HEK293T (cell line): ENCODE data around the gene GCN1.

Source experiments
- CTCF ChIA-PET: fragments of 350-600 bp; formaldehyde crosslinking; extraction: SDS; loops from one replicate; lab custom pipeline; 2021; ENCODE audit warnings: antibody characterized with exemption, inconsistent platforms; lab: Yijun Ruan, JAX
- POLR2A ChIA-PET: fragments of 350-600 bp; formaldehyde crosslinking; extraction: SDS; loops from one replicate; lab custom pipeline; 2020; ENCODE audit warnings: antibody characterized with exemption, inconsistent platforms; lab: Yijun Ruan, JAX
- DNase-seq: peaks from one replicate; pipeline ENCODE4 v3.0.0; 2012; ENCODE audit warnings: mixed read lengths; ENCODE audit errors: extremely low spot score
- ARNT ChIP-seq: fragments of 450-650 bp; IDR thresholded peaks from 2 replicates; pipeline ENCODE4 v1.6.1; 2017; ENCODE audit warnings: mild to moderate bottlenecking
- BHLHE40 ChIP-seq: fragments of 450-650 bp; IDR thresholded peaks from 2 replicates; pipeline ENCODE4 v1.6.1; 2016; ENCODE audit warnings: mild to moderate bottlenecking, moderate library complexity, borderline replicate concordance
- CTBP1 ChIP-seq: fragments of 450-650 bp; IDR thresholded peaks from 2 replicates; pipeline ENCODE4 v1.6.1; 2016; ENCODE audit warnings: borderline replicate concordance
- ELF4 ChIP-seq: fragments of 450-650 bp; IDR thresholded peaks from 2 replicates; pipeline ENCODE4 v1.6.1; 2017; ENCODE audit warnings: antibody characterized with exemption
- FOXA1 ChIP-seq: fragments of 450-650 bp; IDR thresholded peaks from 2 replicates; pipeline ENCODE4 v1.6.1; 2016; ENCODE audit warnings: mild to moderate bottlenecking
- FOXK2 ChIP-seq: fragments of 450-650 bp; IDR thresholded peaks from 2 replicates; pipeline ENCODE4 v1.6.1; 2016; ENCODE audit warnings: mild to moderate bottlenecking
- FOXM1 ChIP-seq: fragments of 450-650 bp; IDR thresholded peaks from 2 replicates; pipeline ENCODE4 v1.6.1; 2017; ENCODE audit warnings: mild to moderate bottlenecking, borderline replicate concordance
- HDGF ChIP-seq: fragments of 450-650 bp; IDR thresholded peaks from 2 replicates; pipeline ENCODE4 v1.6.1; 2017; ENCODE audit warnings: antibody characterized with exemption, borderline replicate concordance
- L3MBTL2 ChIP-seq: fragments of 450-650 bp; conservative IDR thresholded peaks from 2 replicates; pipeline ENCODE4 v1.6.1; 2016; ENCODE audit warnings: mild to moderate bottlenecking
- NFRKB ChIP-seq: fragments of 450-650 bp; IDR thresholded peaks from 2 replicates; pipeline ENCODE4 v1.6.1; 2016; ENCODE audit warnings: mild to moderate bottlenecking, moderate library complexity
- SP1 ChIP-seq: fragments of 450-650 bp; IDR thresholded peaks from 2 replicates; pipeline ENCODE4 v1.6.1; 2017
- SUZ12 ChIP-seq: fragments of 450-650 bp; IDR thresholded peaks from 2 replicates; pipeline ENCODE4 v1.6.1; 2016; ENCODE audit warnings: mild to moderate bottlenecking
- TARDBP ChIP-seq: fragments of 450-650 bp; IDR thresholded peaks from 2 replicates; pipeline ENCODE4 v1.6.1; 2016
- ZNF384 ChIP-seq: fragments of 450-650 bp; IDR thresholded peaks from 2 replicates; pipeline ENCODE4 v1.6.1; 2016
- TF ChIP-seq, protein P1 (sequence below): fragments of 450-650 bp; IDR thresholded peaks from 2 replicates; pipeline ENCODE4 v1.6.1; 2016

The GCN1 gene

DNA sequence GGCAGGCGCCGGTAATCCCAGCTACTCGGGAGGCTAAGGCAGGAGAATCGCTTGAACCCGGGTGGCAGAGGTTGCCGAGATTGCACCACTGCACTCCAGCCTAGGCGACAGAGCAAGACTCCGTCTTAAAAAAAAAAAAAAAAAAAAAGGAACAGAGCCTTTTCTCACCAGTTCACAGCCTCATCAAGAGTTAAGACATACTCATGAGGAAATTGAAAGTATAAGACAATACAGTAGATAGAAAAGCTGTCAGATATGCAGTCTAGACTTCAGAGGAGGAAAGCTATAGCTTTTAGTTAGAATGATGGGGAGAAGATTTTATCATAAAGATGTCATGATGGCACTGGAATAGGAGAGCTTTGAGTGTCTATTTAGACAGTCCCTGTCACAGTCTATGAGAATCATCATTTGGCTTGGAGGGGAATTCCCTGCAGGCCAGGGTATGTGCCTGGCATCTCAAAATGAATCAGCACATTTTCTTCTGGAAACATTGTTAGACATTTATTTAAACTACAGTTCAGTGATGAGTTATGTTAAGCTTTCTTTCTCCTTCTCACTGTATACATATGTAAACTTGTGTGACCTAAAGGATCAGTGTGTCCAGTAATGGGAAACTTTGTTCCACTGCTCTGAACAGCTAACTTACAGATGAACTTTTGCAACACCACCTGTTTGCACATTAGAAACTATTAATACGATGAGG, 75.1 kb downstream of the GCN1 start:
- DNase-seq: no peak
- TF ChIP-seq TARDBP (no peak), NFRKB (no peak)
- CTCF ChIA-PET: no interaction called here
- POLR2A ChIA-PET: interaction anchor here (1.7 to 4.0 kb wide), 2 partner anchors 81 to 172 kb away, joined by 5 to 42 read pairs; partner anchors contain the start of genes RNU4-2 and RPLP0

DNA sequence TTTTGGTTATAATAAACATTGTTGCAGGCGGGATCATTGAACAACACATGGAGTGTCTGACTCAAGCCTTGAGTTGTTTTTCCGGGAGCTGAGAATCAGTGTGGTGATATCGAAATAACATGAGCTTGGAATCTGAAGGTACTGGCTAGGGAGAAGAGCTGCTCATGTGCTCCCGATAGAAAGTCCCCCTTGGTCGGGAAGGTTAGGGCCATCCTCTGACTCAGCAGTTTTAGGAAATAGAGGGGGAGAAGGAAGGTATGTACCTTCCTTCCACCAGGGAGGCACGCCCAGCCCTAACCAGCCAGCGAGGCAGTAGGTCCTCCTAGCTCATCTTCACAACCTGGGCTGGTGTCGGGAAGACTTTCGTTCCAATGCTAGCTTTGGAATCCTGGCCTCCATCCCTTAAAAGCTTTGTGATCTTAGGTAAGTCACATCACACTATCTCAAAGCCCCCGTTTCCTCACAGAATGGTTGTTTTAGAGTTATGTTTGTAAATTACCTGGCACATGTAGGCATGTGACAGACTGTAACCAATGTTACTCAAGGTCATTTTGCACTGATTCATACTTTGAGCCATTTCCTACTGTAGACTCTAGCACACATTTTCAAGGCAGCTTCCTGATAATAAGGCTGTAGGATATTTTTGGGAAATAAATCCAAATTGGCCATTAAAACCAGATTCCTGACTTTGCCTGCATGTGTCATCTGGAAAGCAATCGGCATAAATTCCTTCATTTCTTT, 76.0 kb downstream of the GCN1 start:
- DNase-seq: no peak
- POLR2A ChIA-PET: interaction anchor here (0.6 to 4.0 kb wide), 3 partner anchors 8 to 309 kb away, joined by 3 to 42 read pairs (median 30); partner anchors contain the start of gene RPLP0
- TF ChIP-seq ELF4 (no peak), FOXA1 (no peak), SUZ12 (no peak), NFRKB (no peak), FOXK2 (no peak), CTBP1 (no peak), FOXM1 (no peak), ZNF384 (no peak), ARNT (no peak), BHLHE40 (no peak)
- TF ChIP-seq, protein P1, sequence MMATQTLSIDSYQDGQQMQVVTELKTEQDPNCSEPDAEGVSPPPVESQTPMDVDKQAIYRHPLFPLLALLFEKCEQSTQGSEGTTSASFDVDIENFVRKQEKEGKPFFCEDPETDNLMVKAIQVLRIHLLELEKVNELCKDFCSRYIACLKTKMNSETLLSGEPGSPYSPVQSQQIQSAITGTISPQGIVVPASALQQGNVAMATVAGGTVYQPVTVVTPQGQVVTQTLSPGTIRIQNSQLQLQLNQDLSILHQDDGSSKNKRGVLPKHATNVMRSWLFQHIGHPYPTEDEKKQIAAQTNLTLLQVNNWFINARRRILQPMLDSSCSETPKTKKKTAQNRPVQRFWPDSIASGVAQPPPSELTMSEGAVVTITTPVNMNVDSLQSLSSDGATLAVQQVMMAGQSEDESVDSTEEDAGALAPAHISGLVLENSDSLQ: no peak
- CTCF ChIA-PET: interaction anchor here (0.8 kb wide), 1 partner anchor 31 kb away, joined by 3 read pairs; no protein-coding TSS in a partner anchor

- no peak for TF ChIP-seq ZNF384
- TF ChIP-seq BHLHE40: no peak
- TF ChIP-seq ELF4: no peak
- TF ChIP-seq, protein P1: no peak
- TF ChIP-seq FOXM1: no peak
- no peak for DNase-seq
- CTCF ChIA-PET: interaction anchor here (0.7 to 0.8 kb wide), 2 partner anchors 21 to 31 kb away, joined by 3 to 5 read pairs; no protein-coding TSS in a partner anchor
- POLR2A ChIA-PET: interaction anchor here (0.8 to 4.0 kb wide), 3 partner anchors 8 to 86 kb away, joined by 3 to 42 read pairs (median 30); partner anchors contain the start of gene RPLP0
Measured at GRCh38 chr12:120117961-120118320, 76.6 kb downstream of the GCN1 start.

- ChIA-PET POLR2A (interaction anchor here (0.8 to 4.0 kb wide), 13 partner anchors 9 to 174 kb away, joined by 3 to 42 read pairs (median 4); partner anchors contain the start of gene RPLP0), CTCF (interaction anchor here (0.7 to 0.9 kb wide), 2 partner anchors 21 to 30 kb away, joined by 4 to 5 read pairs; no protein-coding TSS in a partner anchor)
- peak; percentile 98 for DNase-seq
- TF ChIP-seq NFRKB (no peak), L3MBTL2 (peak; percentile 93)
Measured at GRCh38 chr12:120116792-120117651, 77.5 kb downstream of the GCN1 start.

GRCh38 chr12:120116441-120116791, 78.1 kb downstream of the GCN1 start, which contains the start of gene RAB35:
Gene RAB35, minus strand, starts transcription at chr12:120116753. Its CDS starts 103 bp downstream, at chr12:120116650.
- TF ChIP-seq SUZ12 (no peak), HDGF (no peak), FOXK2 (no peak), FOXA1 (no peak), NFRKB (no peak), TARDBP (no peak), FOXM1 (no peak), L3MBTL2 (no peak), CTBP1 (no peak), ARNT (no peak), SP1 (no peak), BHLHE40 (no peak), ELF4 (no peak), ZNF384 (no peak)
- TF ChIP-seq, protein P1: no peak
- POLR2A ChIA-PET: interaction anchor here (0.6 to 4.0 kb wide), 10 partner anchors 10 to 175 kb away, joined by 3 to 42 read pairs (median 4); partner anchors contain the start of gene RPLP0
- no peak for DNase-seq
- CTCF ChIA-PET: no interaction called here
